ENCODE results near the gene ZNF618. TPM values are rescaled to one million over a fixed set of nuclear protein-coding genes. Genes with fewer than 3 reads are reported as not detected.

The ZNF618 gene
- total and polyA plus RNA-seq, 2 experiments from 2014 or later: 10.2 to 14.0 TPM

DNA sequence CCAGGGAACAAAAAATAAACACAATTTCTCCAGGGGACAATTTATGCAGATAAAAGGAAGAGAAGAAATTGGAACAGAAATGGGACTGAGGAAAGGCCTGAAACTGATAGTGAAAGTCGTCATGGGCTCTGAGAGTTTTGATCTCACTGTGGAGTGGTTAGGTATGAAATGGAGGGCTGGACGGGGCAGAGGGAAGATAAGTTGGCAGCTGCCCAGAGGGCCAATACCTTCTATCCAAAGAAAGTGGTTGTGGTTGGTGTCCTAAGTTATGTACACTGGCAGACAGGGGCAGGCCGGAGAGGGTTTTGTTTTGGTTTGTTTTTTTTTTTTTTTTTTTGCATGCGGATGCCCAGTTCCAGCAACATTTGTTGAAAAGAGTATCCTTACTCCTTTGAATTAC is 46.1 kb downstream of the ZNF618 start:
- H2AFZ ChIP-seq: no peak overlapping the region
- WGBS (ENCODE audit: low lambda C conversion rate, missing lambda C conversion rate): 99% methylated on average over 4 of the region's 4 CpGs
- TF ChIP-seq, protein P1, sequence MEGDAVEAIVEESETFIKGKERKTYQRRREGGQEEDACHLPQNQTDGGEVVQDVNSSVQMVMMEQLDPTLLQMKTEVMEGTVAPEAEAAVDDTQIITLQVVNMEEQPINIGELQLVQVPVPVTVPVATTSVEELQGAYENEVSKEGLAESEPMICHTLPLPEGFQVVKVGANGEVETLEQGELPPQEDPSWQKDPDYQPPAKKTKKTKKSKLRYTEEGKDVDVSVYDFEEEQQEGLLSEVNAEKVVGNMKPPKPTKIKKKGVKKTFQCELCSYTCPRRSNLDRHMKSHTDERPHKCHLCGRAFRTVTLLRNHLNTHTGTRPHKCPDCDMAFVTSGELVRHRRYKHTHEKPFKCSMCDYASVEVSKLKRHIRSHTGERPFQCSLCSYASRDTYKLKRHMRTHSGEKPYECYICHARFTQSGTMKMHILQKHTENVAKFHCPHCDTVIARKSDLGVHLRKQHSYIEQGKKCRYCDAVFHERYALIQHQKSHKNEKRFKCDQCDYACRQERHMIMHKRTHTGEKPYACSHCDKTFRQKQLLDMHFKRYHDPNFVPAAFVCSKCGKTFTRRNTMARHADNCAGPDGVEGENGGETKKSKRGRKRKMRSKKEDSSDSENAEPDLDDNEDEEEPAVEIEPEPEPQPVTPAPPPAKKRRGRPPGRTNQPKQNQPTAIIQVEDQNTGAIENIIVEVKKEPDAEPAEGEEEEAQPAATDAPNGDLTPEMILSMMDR (IDR thresholded peaks at IDR 0.05; ENCODE audit: poor library complexity): no peak
- TF ChIP-seq EZH2phosphoT487 (IDR thresholded peaks at IDR 0.05; ENCODE audit: low read depth, severe bottlenecking, unreplicated experiment): no peak
- TF ChIP-seq EZH2 (IDR thresholded peaks at IDR 0.05; ENCODE audit: borderline replicate concordance): no peak
- no peaks in the 10 kb centered on the region for H3K9me2 ChIP-seq (replicated peaks; ENCODE audit: insufficient read depth)
- H3K9me3 ChIP-seq (ENCODE audit: low read depth): no peaks in the 10 kb centered on the region
- no peaks in the 10 kb centered on the region for H3K36me3 ChIP-seq (replicated peaks; ENCODE audit: insufficient read depth, low read depth)
- H4K20me1 ChIP-seq (ENCODE audit: insufficient read depth, poor library complexity, severe bottlenecking): peaks cover 3% of the 10 kb centered on the region
- no peaks in the 10 kb centered on the region for H3K27me3 ChIP-seq
- no peaks in the 10 kb centered on the region for H3K4me1 ChIP-seq (ENCODE audit: insufficient read depth)
- peaks cover 95% of the 10 kb centered on the region for H3K79me2 ChIP-seq
- DNase-seq (ENCODE audit: low spot score): no peak
- H3K4me2 ChIP-seq: no peak overlapping the region
- no peak overlapping the region for H3K4me3 ChIP-seq
- H3K27ac ChIP-seq: no peak overlapping the region

DNA sequence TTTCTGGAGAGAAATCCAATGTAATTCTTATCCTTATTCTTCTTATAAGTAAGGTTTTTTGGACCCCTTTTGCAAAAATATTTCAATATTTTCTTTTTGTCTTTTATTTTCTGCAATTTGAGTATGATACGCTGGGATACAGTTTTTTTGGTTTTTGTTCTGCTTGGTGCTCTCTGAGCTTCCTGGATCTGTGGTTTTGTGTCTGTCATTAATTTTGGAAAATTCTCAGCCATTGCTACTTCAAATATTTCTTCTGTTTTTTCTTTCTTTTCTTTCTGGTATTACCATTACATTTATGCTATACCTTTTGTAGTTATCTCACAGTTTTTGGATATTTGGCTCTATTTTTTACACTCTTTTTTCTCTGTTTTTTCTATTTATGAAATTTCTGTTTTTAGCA is 50.1 kb downstream of the ZNF618 start:
- 57% methylated on average over 1 of the region's 1 CpG for WGBS (ENCODE audit: low lambda C conversion rate, missing lambda C conversion rate)
- peaks cover 96% of the 10 kb centered on the region for H3K79me2 ChIP-seq

DNA sequence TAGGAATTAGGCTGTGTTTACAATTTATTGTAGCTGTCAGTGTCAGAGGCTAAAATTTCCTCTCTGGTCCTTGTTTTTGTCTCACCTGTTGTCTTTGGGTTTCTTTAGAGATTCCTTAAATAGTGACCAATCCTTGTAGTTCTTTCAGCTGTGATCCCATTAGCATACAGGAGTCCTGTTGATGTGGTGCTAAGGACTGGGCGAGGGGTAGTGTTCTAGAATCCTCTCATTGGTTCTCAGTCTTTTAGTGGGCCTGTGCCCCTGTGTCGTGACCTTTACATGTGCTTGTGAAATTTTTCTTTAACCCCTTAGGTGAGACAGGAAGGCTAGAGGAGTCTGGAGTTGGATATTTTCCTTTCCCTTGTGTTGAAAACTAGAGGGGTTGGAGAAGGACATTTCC is 51.2 kb downstream of the ZNF618 start:
- H3K27ac ChIP-seq: no peak overlapping the region
- no peaks in the 10 kb centered on the region for H3K27me3 ChIP-seq
- H3K79me2 ChIP-seq: peaks cover 98% of the 10 kb centered on the region
- no peaks in the 10 kb centered on the region for H3K36me3 ChIP-seq (replicated peaks; ENCODE audit: insufficient read depth, low read depth)
- no peaks in the 10 kb centered on the region for H3K9me3 ChIP-seq (ENCODE audit: low read depth)
- H2AFZ ChIP-seq: no peak overlapping the region
- WGBS (ENCODE audit: low lambda C conversion rate, missing lambda C conversion rate): 92% methylated on average over 2 of the region's 2 CpGs
- TF ChIP-seq EZH2 (IDR thresholded peaks at IDR 0.05; ENCODE audit: borderline replicate concordance) (no peak), EZH2phosphoT487 (IDR thresholded peaks at IDR 0.05; ENCODE audit: low read depth, severe bottlenecking, unreplicated experiment) (no peak)
- TF ChIP-seq, protein P1 (IDR thresholded peaks at IDR 0.05; ENCODE audit: poor library complexity): no peak
- H3K4me1 ChIP-seq (ENCODE audit: insufficient read depth): no peaks in the 10 kb centered on the region
- DNase-seq (ENCODE audit: low spot score): no peak
- H3K4me2 ChIP-seq: no peak overlapping the region
- H3K4me3 ChIP-seq: no peak overlapping the region
- H4K20me1 ChIP-seq (ENCODE audit: insufficient read depth, poor library complexity, severe bottlenecking): peaks cover 7% of the 10 kb centered on the region
- no peaks in the 10 kb centered on the region for H3K9me2 ChIP-seq (replicated peaks; ENCODE audit: insufficient read depth)

More for the DNA sequence above, 50.1 kb downstream of the ZNF618 start:
- no peaks in the 10 kb centered on the region for H3K9me2 ChIP-seq (replicated peaks; ENCODE audit: insufficient read depth)
- no peak overlapping the region for H3K27ac ChIP-seq
- no peaks in the 10 kb centered on the region for H3K36me3 ChIP-seq (replicated peaks; ENCODE audit: insufficient read depth, low read depth)
- no peaks in the 10 kb centered on the region for H3K27me3 ChIP-seq
- no peaks in the 10 kb centered on the region for H3K4me1 ChIP-seq (ENCODE audit: insufficient read depth)
- no peak for TF ChIP-seq EZH2phosphoT487 (IDR thresholded peaks at IDR 0.05; ENCODE audit: low read depth, severe bottlenecking, unreplicated experiment)
- no peak for TF ChIP-seq EZH2 (IDR thresholded peaks at IDR 0.05; ENCODE audit: borderline replicate concordance)
- TF ChIP-seq, protein P1 (IDR thresholded peaks at IDR 0.05; ENCODE audit: poor library complexity): no peak
- H3K9me3 ChIP-seq (ENCODE audit: low read depth): no peaks in the 10 kb centered on the region
- H4K20me1 ChIP-seq (ENCODE audit: insufficient read depth, poor library complexity, severe bottlenecking): peaks cover 5% of the 10 kb centered on the region
- H3K4me3 ChIP-seq: no peak overlapping the region
- H3K4me2 ChIP-seq: no peak overlapping the region
- DNase-seq (ENCODE audit: low spot score): no peak
- no peak overlapping the region for H2AFZ ChIP-seq

DNA sequence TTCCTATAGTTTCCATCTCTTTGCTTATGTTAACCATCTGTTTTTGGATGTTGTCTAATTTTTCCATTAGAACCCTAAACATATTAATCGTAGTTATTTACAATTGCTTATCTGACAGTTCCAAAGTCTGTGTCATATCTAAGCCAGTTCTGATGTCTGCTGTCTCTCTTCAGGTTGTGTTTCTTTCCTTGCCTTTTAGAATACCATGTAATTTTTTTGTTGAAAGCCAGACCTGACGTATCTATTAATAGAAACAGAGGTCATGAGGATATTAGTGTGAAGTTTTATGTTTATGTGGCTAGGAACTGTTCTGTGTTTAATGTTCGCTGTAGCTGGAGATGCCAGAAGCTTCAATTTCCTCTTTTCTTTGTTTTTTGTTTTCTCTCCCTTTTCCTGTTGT is 52.2 kb downstream of the ZNF618 start:
- no peaks in the 10 kb centered on the region for H3K9me3 ChIP-seq (ENCODE audit: low read depth)
- H3K9me2 ChIP-seq (replicated peaks; ENCODE audit: insufficient read depth): no peaks in the 10 kb centered on the region
- peaks cover 98% of the 10 kb centered on the region for H3K79me2 ChIP-seq
- H2AFZ ChIP-seq: no peak overlapping the region
- TF ChIP-seq EZH2 (IDR thresholded peaks at IDR 0.05; ENCODE audit: borderline replicate concordance) (no peak), EZH2phosphoT487 (IDR thresholded peaks at IDR 0.05; ENCODE audit: low read depth, severe bottlenecking, unreplicated experiment) (no peak)
- TF ChIP-seq, protein P1 (IDR thresholded peaks at IDR 0.05; ENCODE audit: poor library complexity): no peak
- WGBS (ENCODE audit: low lambda C conversion rate, missing lambda C conversion rate): 91% methylated on average over 3 of the region's 3 CpGs
- H3K36me3 ChIP-seq (replicated peaks; ENCODE audit: insufficient read depth, low read depth): no peaks in the 10 kb centered on the region
- H3K27me3 ChIP-seq: no peaks in the 10 kb centered on the region
- no peak overlapping the region for H3K27ac ChIP-seq
- H3K4me3 ChIP-seq: no peak overlapping the region
- no peak overlapping the region for H3K4me2 ChIP-seq
- DNase-seq (ENCODE audit: low spot score): no peak
- no peaks in the 10 kb centered on the region for H3K4me1 ChIP-seq (ENCODE audit: insufficient read depth)
- peaks cover 7% of the 10 kb centered on the region for H4K20me1 ChIP-seq (ENCODE audit: insufficient read depth, poor library complexity, severe bottlenecking)
